Nephron progenitor cell (in vitro differentiated cells): ENCODE data around the gene VSNL1.

Experiments
- DNase-seq: peaks from one replicate; pipeline ENCODE4 v3.0.0; 2021
- H3K27ac Mint-ChIP-seq: 2 replicates; pipeline ENCODE4 v1.8.0; 2021; ENCODE audit warnings: mild to moderate bottlenecking, moderate library complexity, mixed read lengths
- H3K27me3 Mint-ChIP-seq: 2 replicates; pipeline ENCODE4 v1.8.0; 2021; ENCODE audit warnings: mild to moderate bottlenecking, low read depth, mixed read lengths; ENCODE audit not compliant: poor library complexity
- H3K36me3 Mint-ChIP-seq: 2 replicates; pipeline ENCODE4 v1.8.0; 2021; ENCODE audit warnings: low read depth, mixed read lengths
- H3K4me1 Mint-ChIP-seq: 2 replicates; pipeline ENCODE4 v1.8.0; 2021; ENCODE audit warnings: mixed read lengths
- H3K4me3 Mint-ChIP-seq: 2 replicates; pipeline ENCODE4 v1.8.0; 2021; ENCODE audit warnings: mild to moderate bottlenecking, moderate library complexity, mixed read lengths
- H3K9me3 Mint-ChIP-seq: 2 replicates; pipeline ENCODE4 v1.8.0; 2021; ENCODE audit warnings: mild to moderate bottlenecking, moderate library complexity, mixed read lengths
- CTCF ChIP-seq: fragments of 200-600 bp; sonication (generic); IDR thresholded peaks from 2 replicates; pipeline ENCODE4 v1.5.0; 2021; ENCODE audit warnings: antibody characterized with exemption

The VSNL1 gene

DNA sequence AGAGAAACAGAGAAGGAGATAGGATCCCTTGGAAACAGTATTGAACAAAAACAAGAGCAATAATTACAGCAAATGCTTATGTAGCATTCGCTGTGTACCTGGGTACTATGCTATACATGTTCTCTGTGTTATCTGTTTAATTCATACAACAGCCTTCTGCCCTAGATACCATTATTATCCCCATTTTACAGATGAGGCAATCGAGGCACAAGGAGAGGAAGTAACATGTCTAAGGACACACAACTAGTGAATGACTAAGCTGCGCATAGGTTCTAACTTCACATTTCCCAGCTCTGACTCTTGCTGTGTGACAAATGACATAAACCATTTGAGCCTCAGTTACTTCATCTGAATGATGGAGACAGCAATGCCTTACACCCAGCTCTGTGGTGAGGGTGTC, 70.5 kb downstream of the VSNL1 start:
- H3K9me3 Mint-ChIP-seq: no peaks in the 10 kb centered on the region
- H3K4me1 Mint-ChIP-seq: peaks cover 5% of the 10 kb centered on the region
- H3K4me3 Mint-ChIP-seq: no peak overlapping the region
- H3K27me3 Mint-ChIP-seq: peaks cover 9% of the 10 kb centered on the region
- H3K36me3 Mint-ChIP-seq: no peaks in the 10 kb centered on the region
- H3K27ac Mint-ChIP-seq: no peak overlapping the region
- no peak for TF ChIP-seq CTCF
- DNase-seq: no peak

- DNase-seq: no peak
- Mint-ChIP-seq H3K4me3 (no peak overlapping the region), H3K9me3 (no peaks in the 10 kb centered on the region), H3K36me3 (no peaks in the 10 kb centered on the region), H3K4me1 (no peaks in the 10 kb centered on the region), H3K27me3 (peaks cover 9% of the 10 kb centered on the region), H3K27ac (no peak overlapping the region)
- no peak for TF ChIP-seq CTCF
Observed at GRCh38 chr2:17614174-17614930, 73.9 kb downstream of the VSNL1 start.

DNA sequence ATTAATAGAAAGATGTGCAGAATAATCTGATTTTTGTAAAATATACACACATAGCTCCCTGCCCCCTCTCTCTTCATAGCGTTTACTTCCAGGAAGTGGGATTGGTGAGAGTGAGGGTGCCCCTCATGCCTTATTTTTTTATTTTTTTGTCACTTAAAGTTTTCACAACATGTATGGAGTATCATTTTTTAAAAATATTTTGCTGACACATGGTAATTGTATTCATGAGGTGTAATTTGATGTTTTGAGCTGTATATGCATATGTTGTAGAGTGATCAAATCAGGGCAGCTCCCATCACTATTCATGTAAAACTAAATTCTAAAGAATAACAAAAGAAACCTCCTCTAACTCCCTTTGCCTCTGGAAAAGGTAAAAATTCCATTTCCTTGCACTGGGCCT, 74.7 kb downstream of the VSNL1 start:
- Mint-ChIP-seq H3K4me3 (no peak overlapping the region), H3K4me1 (peaks cover 5% of the 10 kb centered on the region), H3K36me3 (no peaks in the 10 kb centered on the region), H3K27ac (no peak overlapping the region), H3K27me3 (peaks cover 9% of the 10 kb centered on the region), H3K9me3 (no peaks in the 10 kb centered on the region)
- no peak for DNase-seq
- no peak for TF ChIP-seq CTCF

- TF ChIP-seq CTCF: no peak
- no peak overlapping the region for H3K27ac Mint-ChIP-seq
Observed at GRCh38 chr2:17615728-17616351, 75.3 kb downstream of the VSNL1 start.

GRCh38 chr2:17616405-17616804, 75.9 kb downstream of the VSNL1 start:
- Mint-ChIP-seq H3K4me1 (peaks cover 7% of the 10 kb centered on the region), H3K4me3 (no peak overlapping the region), H3K36me3 (no peaks in the 10 kb centered on the region), H3K27ac (no peak overlapping the region), H3K9me3 (no peaks in the 10 kb centered on the region), H3K27me3 (peaks cover 6% of the 10 kb centered on the region)
- TF ChIP-seq CTCF: no peak
- DNase-seq: no peak

More at GRCh38 chr2:17615728-17616351, 75.3 kb downstream of the VSNL1 start:
- no peak overlapping the region for H3K4me3 Mint-ChIP-seq
- no peak for DNase-seq
- peaks cover 7% of the 10 kb centered on the region for H3K4me1 Mint-ChIP-seq
- no peaks in the 10 kb centered on the region for H3K9me3 Mint-ChIP-seq
- no peaks in the 10 kb centered on the region for H3K36me3 Mint-ChIP-seq
- H3K27me3 Mint-ChIP-seq: peaks cover 6% of the 10 kb centered on the region

- no peak for DNase-seq
- H3K27ac Mint-ChIP-seq: no peak overlapping the region
- H3K4me3 Mint-ChIP-seq: no peak overlapping the region
- no peaks in the 10 kb centered on the region for H3K9me3 Mint-ChIP-seq
- peaks cover 7% of the 10 kb centered on the region for H3K4me1 Mint-ChIP-seq
- TF ChIP-seq CTCF: no peak
- H3K36me3 Mint-ChIP-seq: no peaks in the 10 kb centered on the region
- peaks cover 8% of the 10 kb centered on the region for H3K27me3 Mint-ChIP-seq
Observed at GRCh38 chr2:17617516-17617915, 77.0 kb downstream of the VSNL1 start.
